ENCODE results near the gene PARP16. TPM values are rescaled to one million over a fixed set of nuclear protein-coding genes. Genes with fewer than 3 reads are reported as not detected.
"Not testable (repeated sequence)": the region's sequence is repeated elsewhere in the genome, so short reads cannot be mapped to it uniquely, and the experiment has no call there.

Gene PARP16
- polyA plus RNA-seq, 1 donor from 2014 or later, result 23.5 TPM

DNA sequence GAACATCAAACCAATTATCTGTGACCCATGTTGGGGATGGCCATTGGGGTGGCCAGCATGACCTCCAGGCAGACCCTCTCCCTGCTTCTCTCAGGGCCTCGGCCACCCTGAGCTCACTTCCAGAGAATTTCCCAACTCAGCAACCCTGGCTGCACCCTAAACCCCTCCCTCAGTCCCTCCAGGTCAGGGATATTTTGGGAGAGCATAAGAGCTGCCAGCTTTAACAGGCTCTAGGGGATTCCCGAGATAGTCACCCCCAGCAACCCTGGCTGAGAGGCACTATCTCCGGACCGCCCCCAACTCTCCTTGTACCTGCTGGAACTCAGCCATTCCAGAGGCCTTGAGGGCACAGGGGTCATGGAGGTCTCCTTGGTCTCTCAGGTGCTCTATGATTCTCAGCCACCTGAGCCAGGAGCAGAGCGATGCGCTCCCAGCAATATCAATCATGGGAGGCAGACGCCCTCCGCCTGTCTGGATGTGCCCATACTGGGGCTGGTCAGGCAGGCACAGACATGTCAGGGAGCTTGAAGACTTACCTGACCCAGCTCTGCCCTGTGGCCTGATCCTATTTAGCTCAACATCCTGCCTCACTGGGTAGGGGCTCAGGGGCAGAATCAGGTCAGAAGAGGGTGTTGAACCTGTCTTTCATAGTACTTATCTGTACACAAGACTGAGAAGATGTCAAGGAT lies 40.5 kb downstream of the PARP16 start:
- Mint-ChIP-seq H3K36me3 (peaks cover 7% of the 10 kb centered on the region), H3K27me3 (no peaks in the 10 kb centered on the region), H3K4me3 (no peak overlapping the region), H3K4me1 (no peaks in the 10 kb centered on the region), H3K27ac (no peak overlapping the region), H3K9me3 (no peaks in the 10 kb centered on the region)

- Mint-ChIP-seq H3K27ac (no peak overlapping the region), H3K36me3 (peaks cover 7% of the 10 kb centered on the region), H3K27me3 (no peaks in the 10 kb centered on the region), H3K4me1 (no peaks in the 10 kb centered on the region), H3K9me3 (no peaks in the 10 kb centered on the region), H3K4me3 (no peak overlapping the region)
Observed at GRCh38 chr15:65245096-65245856, 41.4 kb downstream of the PARP16 start.

DNA sequence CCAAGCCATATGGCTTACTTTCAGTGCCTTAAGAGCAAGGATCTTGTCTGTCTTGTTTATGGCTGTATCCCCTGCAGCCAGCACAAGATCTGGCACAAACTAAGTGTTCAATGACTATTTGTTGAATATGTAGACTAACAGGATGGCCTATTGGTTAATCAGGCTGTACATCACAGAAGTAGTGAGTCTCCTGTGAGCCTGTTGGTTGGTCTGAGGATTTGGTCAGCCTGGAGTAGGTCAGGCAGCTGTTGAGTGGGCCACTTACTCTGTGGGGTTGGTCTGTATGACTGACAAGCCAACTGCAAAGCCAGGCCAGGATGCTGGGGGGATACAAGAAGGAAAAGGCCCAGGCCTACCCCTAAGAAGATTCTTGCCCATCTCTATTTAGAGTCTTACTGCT lies 42.0 kb downstream of the PARP16 start:
- Mint-ChIP-seq H3K4me1 (no peaks in the 10 kb centered on the region), H3K4me3 (no peak overlapping the region), H3K27ac (no peak overlapping the region), H3K27me3 (no peaks in the 10 kb centered on the region), H3K9me3 (no peaks in the 10 kb centered on the region), H3K36me3 (peaks cover 7% of the 10 kb centered on the region)

DNA sequence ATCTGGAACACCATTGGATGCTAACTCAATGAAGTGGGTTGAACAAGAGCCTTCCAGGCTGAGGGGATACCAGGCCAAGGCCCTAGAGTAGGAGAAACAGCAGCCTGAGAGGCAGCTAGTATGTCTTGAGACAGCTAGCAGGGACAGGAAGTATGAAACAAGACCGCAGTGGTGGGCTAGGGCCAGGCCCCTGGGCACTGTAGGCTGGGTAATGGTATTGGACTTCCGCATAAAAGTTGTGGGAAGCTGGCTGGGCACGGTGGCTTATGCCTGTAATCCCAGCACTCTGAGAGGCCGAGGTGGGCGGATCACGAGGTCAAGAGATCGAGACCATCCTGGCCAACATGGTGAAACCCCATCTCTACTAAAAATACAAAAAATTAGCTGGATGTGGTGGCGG lies 50.2 kb downstream of the PARP16 start:
- H3K27me3 Mint-ChIP-seq, H3K27ac Mint-ChIP-seq, H3K4me1 Mint-ChIP-seq, H3K4me3 Mint-ChIP-seq, H3K9me3 Mint-ChIP-seq, H3K36me3 Mint-ChIP-seq: not testable (repeated sequence)

GRCh38 chr15:65233696-65234095 lies 53.0 kb downstream of the PARP16 start:
- H3K4me3 Mint-ChIP-seq, result no peak overlapping the region
- H3K27me3 Mint-ChIP-seq, result no peaks in the 10 kb centered on the region
- no peak overlapping the region for H3K27ac Mint-ChIP-seq
- no peaks in the 10 kb centered on the region for H3K9me3 Mint-ChIP-seq
- peaks cover 3% of the 10 kb centered on the region for H3K36me3 Mint-ChIP-seq
- H3K4me1 Mint-ChIP-seq, result no peaks in the 10 kb centered on the region

GRCh38 chr15:65232520-65232919 lies 54.2 kb downstream of the PARP16 start:
- Mint-ChIP-seq H3K9me3 (no peaks in the 10 kb centered on the region), H3K4me3 (no peak overlapping the region), H3K27me3 (no peaks in the 10 kb centered on the region), H3K36me3 (no peaks in the 10 kb centered on the region), H3K4me1 (no peaks in the 10 kb centered on the region), H3K27ac (no peak overlapping the region)

- Mint-ChIP-seq H3K9me3 (no peaks in the 10 kb centered on the region), H3K36me3 (no peaks in the 10 kb centered on the region), H3K4me3 (no peak overlapping the region), H3K27ac (no peak overlapping the region), H3K4me1 (no peaks in the 10 kb centered on the region), H3K27me3 (no peaks in the 10 kb centered on the region)
Observed at GRCh38 chr15:65231306-65231705, 55.4 kb downstream of the PARP16 start.

- H3K27ac Mint-ChIP-seq, H3K4me1 Mint-ChIP-seq, H3K27me3 Mint-ChIP-seq, H3K4me3 Mint-ChIP-seq, H3K36me3 Mint-ChIP-seq, H3K9me3 Mint-ChIP-seq: not testable (repeated sequence)
Observed at GRCh38 chr15:65226901-65227300, 59.8 kb downstream of the PARP16 start.

GRCh38 chr15:65226221-65226620 lies 60.5 kb downstream of the PARP16 start:
- H3K9me3 Mint-ChIP-seq, result peaks cover 0 to 3% (median 0%) of the 10 kb centered on the region in 3 donors
- peaks cover 3% of the 10 kb centered on the region for H3K27me3 Mint-ChIP-seq
- H3K4me3 Mint-ChIP-seq, result no peak overlapping the region
- H3K4me1 Mint-ChIP-seq, result no peaks in the 10 kb centered on the region
- no peak overlapping the region for H3K27ac Mint-ChIP-seq
- peaks cover 6% of the 10 kb centered on the region for H3K36me3 Mint-ChIP-seq

GRCh38 chr15:65223996-65224395 lies 62.7 kb downstream of the PARP16 start:
- peaks cover 6% of the 10 kb centered on the region for H3K36me3 Mint-ChIP-seq
- H3K4me3 Mint-ChIP-seq, result no peak overlapping the region
- H3K4me1 Mint-ChIP-seq, result no peaks in the 10 kb centered on the region
- peaks cover 0 to 3% (median 0%) of the 10 kb centered on the region in 3 donors for H3K9me3 Mint-ChIP-seq
- peaks cover 3% of the 10 kb centered on the region for H3K27me3 Mint-ChIP-seq
- H3K27ac Mint-ChIP-seq, result no peak overlapping the region

DNA sequence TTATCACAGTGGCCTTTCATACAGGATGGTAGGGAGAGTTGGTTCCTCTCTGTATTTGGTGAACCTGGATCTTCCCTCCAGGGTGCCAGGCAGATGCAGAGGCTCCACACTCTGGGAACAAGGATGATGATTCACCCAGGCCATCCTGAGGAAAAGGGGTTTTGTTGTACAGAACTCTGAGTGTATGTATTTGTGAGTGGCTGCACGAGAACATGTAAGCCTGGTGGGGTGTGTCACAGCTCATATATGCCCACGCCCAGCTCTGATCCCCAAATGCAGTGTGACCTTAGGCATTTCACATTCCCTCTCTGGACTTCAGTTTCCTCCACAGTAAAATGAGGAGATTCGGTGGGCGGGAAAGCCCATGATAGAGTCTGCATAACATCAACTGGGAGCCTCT lies 63.8 kb downstream of the PARP16 start:
- Mint-ChIP-seq H3K4me3 (no peak overlapping the region), H3K36me3 (peaks cover 6% of the 10 kb centered on the region), H3K9me3 (peaks cover 0 to 3% (median 0%) of the 10 kb centered on the region in 3 donors), H3K27me3 (peaks cover 3% of the 10 kb centered on the region), H3K27ac (no peak overlapping the region), H3K4me1 (no peaks in the 10 kb centered on the region)

DNA sequence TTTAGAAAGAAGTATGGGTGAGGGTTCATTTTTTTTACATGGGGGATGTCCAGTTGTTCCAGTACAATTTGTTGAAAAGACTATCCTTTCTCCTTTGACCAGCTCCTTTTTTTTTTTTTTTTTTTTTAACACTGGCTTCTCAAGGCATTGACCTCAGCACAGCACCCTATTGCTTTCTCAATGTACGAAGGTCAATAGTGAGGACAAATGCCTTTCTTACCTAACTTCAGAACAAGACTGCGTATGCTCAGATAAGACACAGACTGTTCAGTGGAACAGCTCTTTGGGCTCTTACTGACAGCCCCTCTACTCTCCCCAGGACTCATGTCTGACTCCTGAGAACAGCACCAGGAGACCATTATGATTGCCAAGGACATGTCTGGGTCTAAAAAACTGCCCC lies 65.0 kb downstream of the PARP16 start:
- H3K27me3 Mint-ChIP-seq, result peaks cover 3% of the 10 kb centered on the region
- no peak overlapping the region for H3K4me3 Mint-ChIP-seq
- peaks cover 6% of the 10 kb centered on the region for H3K36me3 Mint-ChIP-seq
- H3K4me1 Mint-ChIP-seq, result no peaks in the 10 kb centered on the region
- peaks cover 0 to 3% (median 0%) of the 10 kb centered on the region in 3 donors for H3K9me3 Mint-ChIP-seq
- no peak overlapping the region for H3K27ac Mint-ChIP-seq

DNA sequence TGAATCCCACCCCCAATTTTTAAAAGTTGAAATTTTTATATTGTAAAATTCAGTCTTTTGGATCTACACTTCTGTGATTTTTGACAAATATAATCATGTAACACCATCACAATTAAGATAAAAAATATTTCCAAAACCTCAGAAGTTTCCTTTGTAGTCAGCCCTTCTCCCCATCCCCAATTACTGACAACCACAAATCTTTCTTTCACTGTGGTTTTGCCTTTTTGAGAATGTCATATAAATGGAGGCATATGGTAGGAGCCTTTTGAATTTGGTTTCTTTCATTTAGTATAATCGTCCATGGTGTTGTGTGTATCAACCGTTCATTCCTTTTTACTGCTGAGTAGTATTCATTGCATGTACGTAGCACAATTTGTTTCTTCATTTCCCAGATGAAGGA lies 67.5 kb downstream of the PARP16 start:
- H3K27ac Mint-ChIP-seq, result peak overlapping the region in 1 of 3 donors; percentile 91
- no peaks in the 10 kb centered on the region for H3K4me1 Mint-ChIP-seq
- no peak overlapping the region for H3K4me3 Mint-ChIP-seq
- peaks cover 2% of the 10 kb centered on the region for H3K36me3 Mint-ChIP-seq
- H3K9me3 Mint-ChIP-seq, result no peaks in the 10 kb centered on the region
- H3K27me3 Mint-ChIP-seq, result peaks cover 3% of the 10 kb centered on the region

GRCh38 chr15:65217526-65218482 lies 68.9 kb downstream of the PARP16 start:
- H3K27me3 Mint-ChIP-seq, result no peaks in the 10 kb centered on the region
- peak overlapping the region in 1 of 3 donors; percentile 91 for H3K27ac Mint-ChIP-seq
- H3K9me3 Mint-ChIP-seq, result no peaks in the 10 kb centered on the region
- no peak overlapping the region for H3K4me3 Mint-ChIP-seq
- peaks cover 2% of the 10 kb centered on the region for H3K36me3 Mint-ChIP-seq
- no peaks in the 10 kb centered on the region for H3K4me1 Mint-ChIP-seq

DNA sequence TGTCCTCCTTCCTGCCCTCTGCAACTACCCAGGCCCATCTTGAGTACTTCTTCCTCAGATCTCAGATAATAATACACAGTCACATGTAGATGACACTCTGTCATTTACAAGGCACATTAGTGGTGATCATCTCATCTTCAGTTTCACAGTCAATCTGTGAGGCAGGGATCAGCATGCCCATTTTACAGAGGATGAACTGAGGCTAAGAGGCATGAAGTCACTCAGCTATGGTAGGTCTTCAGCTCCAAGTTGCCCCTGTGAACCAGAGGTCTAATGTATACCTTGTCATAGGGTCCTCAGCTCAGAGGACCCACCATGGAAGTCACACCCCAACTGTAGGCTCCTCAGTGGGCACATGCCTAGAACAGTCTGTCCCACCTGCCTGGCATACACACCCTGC lies 71.2 kb downstream of the PARP16 start:
- no peaks in the 10 kb centered on the region for H3K9me3 Mint-ChIP-seq
- H3K27ac Mint-ChIP-seq, result no peak overlapping the region
- H3K27me3 Mint-ChIP-seq, result no peaks in the 10 kb centered on the region
- peaks cover 0 to 4% (median 0%) of the 10 kb centered on the region in 3 donors for H3K4me1 Mint-ChIP-seq
- H3K4me3 Mint-ChIP-seq, result no peak overlapping the region
- no peaks in the 10 kb centered on the region for H3K36me3 Mint-ChIP-seq

All from IgD-negative memory B cell (primary cell).